ENCODE data around the gene PDXDC1. TPM values are rescaled to one million over a fixed set of nuclear protein-coding genes. Genes with fewer than 3 reads are reported as not detected.
"Not testable (repeated sequence)": the region's sequence is repeated elsewhere in the genome, so short reads cannot be mapped to it uniquely, and the experiment has no call there.

Gene PDXDC1
- total RNA-seq, 1 experiment from 2014 or later: 94.3 TPM

- BruUV-seq (replicated peaks); H3K4me2 ChIP-seq (ENCODE audit: low read length); intact Hi-C loops (cut with micrococcal nuclease); POLR2A ChIA-PET; H3K4me3 ChIP-seq (replicated peaks in 1 of 2; ENCODE audit: low read depth in 1 of 2, low read length in 2 of 2); H3K27ac ChIP-seq (ENCODE audit: low read depth, low read length); H3K27me3 ChIP-seq (ENCODE audit: insufficient read depth, low read length); H2AFZ ChIP-seq (ENCODE audit: low read depth, low read length, poor library complexity, severe bottlenecking); H3K9ac ChIP-seq (ENCODE audit: low read length); H4K20me1 ChIP-seq (ENCODE audit: insufficient read depth); H3K9me2 ChIP-seq (ENCODE audit: insufficient read depth); RAD21 ChIA-PET (ENCODE audit: low non-redundant PET in 1 of 2, low total read pairs in 2 of 2, uncharacterized antibody in 2 of 2, unreplicated experiment in 2 of 2); H3K4me1 ChIP-seq (ENCODE audit: control insufficient read depth in 1 of 2, insufficient read depth in 2 of 2, low read length in 2 of 2); ATAC-seq; H3K36me3 ChIP-seq (ENCODE audit: control insufficient read depth in 1 of 2, insufficient read depth in 2 of 2, low read length in 2 of 2); H3K79me2 ChIP-seq (ENCODE audit: insufficient read depth, low read length); CTCF ChIA-PET; DNase-seq (ENCODE audit: low read depth, low spot score); H3K9me3 ChIP-seq (ENCODE audit: control insufficient read depth in 1 of 2, insufficient read depth in 1 of 2, low read depth in 1 of 2, low read length in 2 of 2): not testable (repeated sequence)
These were observed 75.6 kb downstream of the PDXDC1 start for GRCh38 chr16:15050440-15050839.

DNA sequence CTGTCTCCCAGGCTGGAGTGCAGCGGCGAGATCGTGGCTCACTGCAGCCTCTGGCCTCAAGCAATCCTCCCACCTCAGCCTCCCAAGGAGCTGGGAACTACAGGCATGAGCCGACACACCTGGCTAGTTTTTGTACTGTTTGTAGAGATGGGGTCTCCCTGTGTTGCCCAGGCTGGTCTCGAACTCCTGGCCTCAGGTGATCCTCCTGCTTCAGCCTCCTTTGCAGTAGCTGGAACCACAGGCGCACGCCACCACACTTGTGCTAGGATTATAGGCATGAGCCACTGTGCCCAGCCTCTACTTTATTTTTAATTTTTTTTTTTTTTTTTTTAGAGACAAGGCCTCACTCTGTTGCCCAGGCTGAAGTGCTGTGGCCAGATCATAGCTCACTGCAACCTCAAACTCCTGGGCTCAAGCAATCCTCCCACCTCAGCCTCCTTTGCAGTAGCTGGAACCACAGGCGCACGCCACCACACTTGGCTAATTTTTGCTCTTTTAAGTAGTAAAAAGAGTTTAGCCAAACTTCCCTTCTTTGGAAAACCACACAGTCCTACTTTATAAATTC lies 76.6 kb downstream of the PDXDC1 start:
- H4K20me1 ChIP-seq (ENCODE audit: insufficient read depth): no peaks in the 10 kb centered on the region
- no peak for DNase-seq (ENCODE audit: low read depth, low spot score)
- ChIA-PET POLR2A (no interaction called here), RAD21 (ENCODE audit: low non-redundant PET in 1 of 2, low total read pairs in 2 of 2, uncharacterized antibody in 2 of 2, unreplicated experiment in 2 of 2) (no interaction called here), CTCF (no interaction called here)
- no peak overlapping the region for H3K4me2 ChIP-seq (ENCODE audit: low read length)
- no peaks in the 10 kb centered on the region; the same call in 1 of the 2 replicates for H3K79me2 ChIP-seq (ENCODE audit: insufficient read depth, low read length)
- ATAC-seq: no peak
- no peak overlapping the region for H3K4me3 ChIP-seq (replicated peaks in 1 of 2; ENCODE audit: low read depth in 1 of 2, low read length in 2 of 2)
- H3K36me3 ChIP-seq (ENCODE audit: control insufficient read depth in 1 of 2, insufficient read depth in 2 of 2, low read length in 2 of 2): no peaks in the 10 kb centered on the region
- no peak overlapping the region for H3K9ac ChIP-seq (ENCODE audit: low read length)
- TF ChIP-seq ZBTB33 (IDR thresholded peaks at IDR 0.05; ENCODE audit: extremely low read depth, insufficient replicate concordance, low read length): no peak
- no peak for TF ChIP-seq YY1 (IDR thresholded peaks at IDR 0.05; ENCODE audit: extremely low read depth, insufficient replicate concordance, low read depth, low read length)
- TF ChIP-seq EZH2 (IDR thresholded peaks at IDR 0.05): no peak
- no peak for TF ChIP-seq MAX (IDR thresholded peaks at IDR 0.05)
- TF ChIP-seq EZH2phosphoT487 (IDR thresholded peaks at IDR 0.05; ENCODE audit: borderline replicate concordance): no peak
- TF ChIP-seq ELF1 (IDR thresholded peaks at IDR 0.05; ENCODE audit: borderline replicate concordance, low read depth): no peak
- no peak for TF ChIP-seq SRF (IDR thresholded peaks at IDR 0.05; ENCODE audit: low read depth)
- no peak for TF ChIP-seq RAD21 (IDR thresholded peaks at IDR 0.05; ENCODE audit: low read depth)
- TF ChIP-seq SIN3A (IDR thresholded peaks at IDR 0.05; ENCODE audit: low read depth): no peak
- peaks cover 0 to 14% of the 10 kb centered on the region in 2 experiments; a peak in 2 of 4 replicates for H3K4me1 ChIP-seq (ENCODE audit: control insufficient read depth in 1 of 2, insufficient read depth in 2 of 2, low read length in 2 of 2)
- intact Hi-C loops (cut with micrococcal nuclease): no loop called here
- no TSS peak for BruUV-seq (replicated peaks)
- H3K9me2 ChIP-seq (ENCODE audit: insufficient read depth): no peaks in the 10 kb centered on the region
- no peaks in the 10 kb centered on the region for H3K27me3 ChIP-seq (ENCODE audit: insufficient read depth, low read length)
- H3K9me3 ChIP-seq (ENCODE audit: control insufficient read depth in 1 of 2, insufficient read depth in 1 of 2, low read depth in 1 of 2, low read length in 2 of 2): no peaks in the 10 kb centered on the region
- no peak overlapping the region for H3K27ac ChIP-seq (ENCODE audit: low read depth, low read length)
- no peak overlapping the region for H2AFZ ChIP-seq (ENCODE audit: low read depth, low read length, poor library complexity, severe bottlenecking)
